GM19351 (cell line): Measurements from ENCODE around the gene GRIK2.
A peak's percentile ranks its signal among the peaks of the same experiment; 100 is the strongest.

ENCODE experiments used
- ATAC-seq: cut with Tn5 transposase; IDR thresholded peaks from one replicate; pipeline ENCODE4 v1.9.1; 2021; ENCODE audit warnings: mild to moderate bottlenecking, moderate library complexity; ENCODE audit not compliant: unreplicated experiment

Gene GRIK2

GRCh38 chr6:101770116-101770515 is 376.6 kb downstream of the GRIK2 start:
- ATAC-seq: no peak

DNA sequence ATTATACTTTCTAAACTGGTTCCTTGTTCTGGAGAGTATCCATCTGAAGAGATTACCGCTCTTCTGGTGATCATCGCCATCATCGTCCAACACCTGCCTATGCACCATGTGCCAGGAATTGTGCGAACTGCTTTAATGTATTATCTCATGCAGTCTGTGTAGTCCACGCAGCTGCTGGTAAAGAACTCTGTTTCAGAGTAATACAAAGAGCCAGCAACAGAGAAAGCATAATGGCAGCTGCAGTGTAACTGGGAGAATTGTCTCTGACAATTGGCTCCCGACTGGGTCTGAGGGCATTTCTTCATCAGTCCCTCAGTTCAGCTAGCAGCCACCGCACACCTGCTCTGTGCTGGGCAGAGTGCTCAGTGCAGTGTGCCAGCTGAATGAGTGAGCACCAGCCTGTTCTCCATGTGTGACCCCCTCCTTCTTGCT is 383.4 kb downstream of the GRIK2 start:
- no peak for ATAC-seq

DNA sequence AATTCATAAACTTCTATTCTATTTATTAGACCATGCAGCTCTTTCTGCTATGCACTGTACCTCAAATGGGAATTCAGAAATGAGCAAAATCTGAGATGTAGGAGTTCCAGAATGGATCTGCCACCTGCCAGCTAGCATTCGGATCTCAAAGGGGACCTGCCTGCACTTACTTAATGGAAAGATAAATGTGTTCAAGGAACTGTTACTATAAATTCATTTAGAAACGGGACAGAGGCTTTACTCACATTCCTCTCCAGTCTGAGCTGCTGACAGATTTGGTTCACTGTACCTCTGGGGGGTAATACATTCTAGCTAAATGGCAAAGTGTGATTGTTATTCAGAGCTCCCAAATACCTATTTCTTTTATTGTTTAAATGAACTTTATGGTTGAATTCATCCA is 384.1 kb downstream of the GRIK2 start:
- ATAC-seq: no peak

DNA sequence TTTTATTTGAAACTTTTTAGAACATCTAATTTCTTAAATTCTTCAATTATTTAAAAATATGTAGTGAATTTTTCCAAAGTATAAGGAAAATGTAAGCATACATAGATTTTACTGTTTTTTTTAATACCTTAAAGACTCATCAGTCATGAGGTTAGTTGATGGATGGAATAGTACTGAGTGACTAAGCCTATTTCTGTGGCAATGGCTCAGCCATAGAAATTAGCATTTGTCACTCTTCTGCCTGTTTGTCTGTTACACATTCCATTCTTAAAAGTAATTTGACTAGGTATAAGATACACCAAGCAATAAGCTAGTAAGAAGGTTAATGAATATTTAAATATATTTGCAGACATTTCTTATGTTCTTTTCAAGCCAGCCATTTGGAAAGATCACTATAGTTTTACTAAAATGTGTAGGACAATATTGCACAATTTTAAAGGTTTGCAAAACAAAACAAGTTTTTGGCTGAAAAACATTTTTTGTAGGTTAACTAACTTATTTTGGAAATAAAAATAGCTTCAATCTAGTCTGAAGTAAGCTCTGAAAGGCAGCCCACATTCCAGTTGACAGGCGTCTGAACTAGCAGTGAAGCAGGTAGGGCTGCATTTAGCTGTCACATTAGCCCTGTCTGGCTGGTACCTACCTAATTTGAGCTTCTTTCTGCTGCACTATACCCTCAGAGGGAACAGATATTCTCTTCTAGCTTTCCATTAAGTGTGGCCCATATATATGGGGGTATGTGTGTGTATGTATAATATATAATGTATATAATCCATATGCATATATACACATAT is 385.7 kb downstream of the GRIK2 start:
- no peak for ATAC-seq

DNA sequence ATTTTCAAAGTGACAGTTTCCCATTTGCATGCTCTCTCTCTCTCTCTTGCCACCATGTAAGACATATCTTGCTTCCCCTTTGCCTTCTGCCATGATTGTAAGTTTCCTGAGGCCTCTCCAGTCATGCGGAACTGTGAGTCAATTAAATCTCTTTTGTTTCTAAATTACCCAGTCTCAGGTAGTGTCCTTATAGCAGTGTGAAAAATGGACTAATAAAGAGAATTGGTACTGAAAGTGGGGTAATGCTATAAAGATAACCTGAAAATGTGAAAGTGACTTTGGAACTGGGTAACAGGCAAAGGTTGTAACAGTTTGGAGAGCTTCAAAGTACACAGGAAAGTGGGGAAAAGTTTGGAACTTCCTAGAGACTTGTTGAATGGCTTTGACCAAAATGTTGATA is 389.8 kb downstream of the GRIK2 start:
- peak; percentile 49 for ATAC-seq

DNA sequence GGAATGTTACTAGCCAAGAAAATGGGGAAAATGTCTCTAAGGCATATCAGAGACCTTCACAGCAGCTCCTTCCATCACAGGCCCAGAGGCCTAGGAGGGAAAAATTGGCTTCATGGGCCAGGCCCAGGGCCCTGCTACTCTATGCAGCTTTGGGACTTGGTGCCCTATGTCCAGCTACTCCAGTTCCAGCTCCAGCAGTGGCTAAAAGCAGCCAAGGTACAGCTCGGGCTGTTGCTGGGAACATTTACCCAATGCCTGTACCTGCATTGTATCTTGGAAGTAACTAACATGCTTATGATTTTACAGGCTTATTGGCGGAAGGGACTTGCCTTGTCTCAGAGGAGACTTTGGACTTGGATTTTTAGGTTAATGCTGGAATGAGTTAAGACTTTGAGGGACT is 390.6 kb downstream of the GRIK2 start:
- ATAC-seq: no peak

DNA sequence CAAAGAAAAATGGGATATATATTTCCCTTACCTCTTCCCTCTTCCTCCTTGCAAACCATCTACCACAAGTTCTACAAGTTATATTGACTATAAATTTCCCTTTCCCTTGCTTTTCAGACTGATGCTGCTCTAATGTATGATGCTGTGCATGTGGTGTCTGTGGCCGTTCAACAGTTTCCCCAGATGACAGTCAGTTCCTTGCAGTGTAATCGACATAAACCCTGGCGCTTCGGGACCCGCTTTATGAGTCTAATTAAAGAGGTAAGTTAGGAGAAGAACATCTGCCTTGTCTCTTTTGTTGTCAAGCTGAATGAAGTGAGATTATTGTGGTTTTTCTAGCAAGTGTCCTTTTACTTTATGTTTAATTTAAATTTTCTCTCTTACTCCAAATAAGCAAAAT is 406.0 kb downstream of the GRIK2 start:
- ATAC-seq: no peak

DNA sequence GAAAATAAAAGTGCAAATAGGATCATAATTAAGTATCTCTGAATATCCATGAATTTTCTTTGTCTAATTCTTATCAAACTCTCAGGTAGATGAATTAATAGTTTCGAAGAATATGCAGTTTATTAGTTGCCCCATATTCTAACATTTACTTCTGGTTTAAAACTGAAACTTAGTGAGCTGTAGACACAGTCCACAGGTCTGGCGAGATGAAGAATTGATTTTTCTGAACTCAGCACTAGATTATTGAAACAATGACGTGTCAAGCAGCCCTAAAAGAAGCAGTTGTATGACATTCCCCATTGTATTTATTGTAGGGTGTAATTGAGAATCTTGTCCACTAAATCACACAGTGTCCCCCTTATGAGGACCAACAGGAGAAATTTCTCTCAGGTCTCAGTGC is 407.1 kb downstream of the GRIK2 start:
- ATAC-seq: no peak

DNA sequence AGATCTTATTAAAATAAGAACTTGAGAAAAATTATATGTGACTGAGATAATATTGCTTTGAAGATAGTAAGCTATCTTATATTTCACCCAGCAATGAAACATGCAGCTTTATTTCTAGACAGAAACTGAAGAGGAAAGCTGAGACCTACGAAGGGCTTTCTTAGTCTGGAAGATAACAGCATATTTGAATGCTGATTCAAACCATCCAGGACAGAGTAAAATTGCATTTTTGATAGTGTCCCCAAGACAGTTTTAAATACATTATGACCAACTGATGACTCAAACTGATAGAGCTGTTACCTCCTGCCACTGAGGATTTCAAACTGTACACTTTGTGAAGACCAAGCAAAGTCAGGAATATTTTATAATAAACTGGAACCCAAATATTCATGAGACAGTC is 409.6 kb downstream of the GRIK2 start:
- no peak for ATAC-seq

GRCh38 chr6:101806241-101806640 is 412.7 kb downstream of the GRIK2 start:
- no peak for ATAC-seq

DNA sequence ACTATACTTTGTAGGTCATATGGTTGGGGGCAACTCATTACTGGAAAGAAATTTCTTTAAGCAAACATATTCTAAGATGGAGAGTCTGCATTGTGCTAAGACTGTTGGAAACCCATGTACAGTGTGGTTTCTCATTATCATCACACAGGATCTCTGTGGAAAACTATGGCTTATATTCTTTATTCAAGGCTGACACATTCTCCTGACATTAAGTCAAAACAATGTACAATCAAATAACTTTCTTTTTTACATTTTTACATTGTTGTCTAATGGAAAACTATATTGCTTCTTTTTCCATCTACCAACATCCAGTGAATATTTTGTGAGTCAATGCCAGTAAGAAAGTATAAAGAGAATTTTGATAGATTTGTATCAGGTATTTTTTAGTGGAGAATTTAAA is 417.6 kb downstream of the GRIK2 start:
- no peak for ATAC-seq

- no peak for ATAC-seq
Observed at GRCh38 chr6:101816716-101817115, 423.2 kb downstream of the GRIK2 start.

DNA sequence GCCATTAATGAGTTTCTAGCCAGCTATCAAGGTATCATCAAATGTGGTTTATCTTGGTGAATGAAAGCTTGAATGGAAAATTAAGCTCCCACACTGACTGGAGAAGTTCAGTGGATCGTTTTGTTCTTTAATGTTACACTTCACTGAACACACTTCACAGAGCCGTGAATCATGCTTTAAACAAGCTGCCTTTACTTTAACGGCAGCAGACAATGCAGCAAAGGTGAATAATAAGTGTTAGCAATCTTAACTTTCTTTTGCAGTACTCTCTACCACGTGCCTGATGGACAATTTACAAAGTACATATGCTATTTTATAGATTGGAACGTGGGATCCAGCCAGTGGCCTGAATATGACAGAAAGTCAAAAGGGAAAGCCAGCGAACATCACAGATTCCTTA is 424.5 kb downstream of the GRIK2 start:
- ATAC-seq: no peak

DNA sequence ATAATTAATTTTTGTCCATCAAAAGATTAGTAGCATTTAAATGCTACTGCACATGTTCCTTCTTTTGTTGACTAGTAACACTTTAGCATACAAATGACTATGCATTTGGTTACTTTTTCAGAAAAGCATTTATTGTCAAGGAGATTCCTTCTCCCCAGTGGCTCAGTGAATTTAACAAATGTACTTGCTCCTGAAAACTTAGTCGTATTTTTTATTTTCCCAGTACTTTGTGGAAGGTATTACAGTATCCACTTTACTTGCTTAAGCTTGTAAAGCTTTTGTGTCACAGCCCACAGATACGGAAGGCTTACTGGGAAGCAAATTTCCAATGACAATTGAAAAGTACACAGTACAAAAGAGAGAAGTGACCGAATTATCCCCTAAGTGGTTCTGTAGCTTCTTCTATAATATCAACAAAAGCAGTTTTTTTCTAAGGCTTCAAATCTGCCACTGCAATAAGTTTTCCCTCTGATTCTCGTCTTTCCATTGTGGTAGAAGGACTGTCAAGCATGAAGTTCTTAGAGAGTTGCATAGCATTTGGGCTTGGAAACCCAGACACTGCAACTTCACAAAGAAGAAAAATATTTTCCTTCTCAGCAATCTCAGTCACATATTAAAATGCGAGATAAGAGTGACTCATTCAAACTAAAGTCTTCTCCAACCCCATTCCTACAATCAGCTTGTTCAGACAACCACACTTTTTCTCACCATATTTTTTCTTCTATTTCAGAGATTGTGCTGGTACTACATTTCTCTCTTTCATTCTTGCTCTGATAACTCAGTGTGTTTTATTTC is 431.2 kb downstream of the GRIK2 start:
- ATAC-seq: no peak

DNA sequence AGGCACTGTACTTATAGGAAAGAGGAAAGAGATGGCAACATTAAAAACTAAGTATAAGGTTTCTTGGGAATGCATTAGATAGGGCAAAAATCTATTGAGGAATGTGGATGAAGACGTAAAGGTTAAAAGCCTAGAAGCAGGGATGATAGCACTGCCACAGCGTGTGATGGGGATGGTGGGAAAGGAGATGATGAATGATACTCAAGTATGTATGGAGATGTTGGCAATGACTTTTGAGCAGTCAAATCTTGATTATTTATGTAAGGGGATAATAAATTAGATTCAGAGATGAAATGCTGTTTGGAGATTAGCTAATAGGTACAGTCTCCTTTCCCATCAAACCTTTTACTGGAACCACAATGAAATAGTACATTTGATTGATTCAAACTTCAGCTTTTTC is 432.8 kb downstream of the GRIK2 start:
- no peak for ATAC-seq

DNA sequence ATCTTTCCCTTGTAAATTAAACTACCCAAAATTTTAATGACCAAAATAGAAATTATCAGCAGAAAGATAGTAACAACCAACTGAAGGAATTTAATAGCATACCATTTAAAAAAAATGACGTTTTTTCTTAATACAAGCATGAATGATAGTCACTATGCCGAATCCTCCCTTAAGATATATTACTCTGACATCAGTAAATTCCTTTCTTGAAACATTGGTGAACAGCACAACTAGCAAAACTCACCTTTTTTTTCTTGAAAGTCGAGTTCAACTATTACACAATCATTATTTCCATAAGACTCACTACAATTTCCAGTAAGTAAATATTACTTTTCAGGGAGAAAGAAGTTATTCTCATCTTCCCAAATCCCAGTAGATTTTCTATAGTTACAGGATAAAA is 433.2 kb downstream of the GRIK2 start:
- no peak for ATAC-seq

- ATAC-seq: no peak
Observed at GRCh38 chr6:101830501-101831031, 437.1 kb downstream of the GRIK2 start.

GRCh38 chr6:101832371-101832770 is 438.9 kb downstream of the GRIK2 start:
- no peak for ATAC-seq

DNA sequence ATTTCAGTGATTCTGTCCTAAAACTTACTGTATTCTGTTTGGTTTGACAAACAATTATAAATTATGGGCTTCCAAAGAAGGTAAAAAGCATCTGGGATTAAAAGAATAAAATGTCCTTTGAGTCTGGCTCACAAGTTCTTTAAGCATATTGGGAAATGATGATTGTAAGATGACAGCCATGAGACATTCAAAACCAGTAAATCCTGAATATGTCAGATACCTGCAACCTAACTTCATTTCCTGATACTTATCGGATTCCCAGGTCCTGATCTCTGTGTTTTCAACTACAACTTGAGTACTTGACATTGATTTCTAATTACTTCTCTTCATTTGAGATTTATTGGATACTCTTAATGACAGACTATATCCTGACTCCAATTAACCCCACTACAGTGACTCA is 446.6 kb downstream of the GRIK2 start:
- ATAC-seq: no peak

DNA sequence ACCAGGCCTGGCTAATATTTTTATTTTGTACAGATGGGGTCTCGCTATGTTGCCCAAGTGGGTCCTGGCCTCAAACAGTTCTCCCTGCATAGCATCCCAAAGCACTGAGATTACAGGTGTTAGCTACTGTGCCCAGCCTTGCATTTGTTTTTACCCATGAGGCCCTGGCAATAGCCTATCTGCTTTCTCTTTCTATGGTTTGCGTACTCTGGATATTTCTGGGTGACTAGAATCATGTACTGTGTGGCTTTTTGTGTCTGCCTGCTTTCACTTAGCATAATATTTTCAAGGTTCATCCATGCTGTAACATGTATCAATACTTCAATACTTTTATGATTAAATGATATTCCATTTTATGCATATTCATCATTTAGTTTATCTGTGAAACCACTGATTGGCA is 451.7 kb downstream of the GRIK2 start:
- ATAC-seq: peak; percentile 66

DNA sequence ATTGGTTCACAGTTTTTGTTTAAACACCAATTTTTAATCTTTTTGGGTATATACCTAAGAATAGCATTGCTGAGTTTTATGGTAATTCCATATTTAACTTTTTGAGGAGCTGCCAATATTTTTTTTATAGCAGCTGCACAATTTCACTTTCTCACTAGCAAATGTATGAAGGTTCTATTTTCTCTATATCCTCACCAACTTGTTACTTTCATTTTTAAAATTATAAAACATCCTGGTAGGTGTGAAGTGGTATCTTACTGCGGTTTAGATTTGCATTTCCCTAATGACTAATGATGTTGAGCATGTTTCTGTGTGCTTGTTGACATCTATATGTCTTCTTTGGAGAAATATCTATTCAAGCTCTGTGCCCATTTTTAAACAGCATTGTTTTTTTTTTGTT is 452.1 kb downstream of the GRIK2 start:
- ATAC-seq: peak; percentile 95

GRCh38 chr6:101847690-101848089 is 454.2 kb downstream of the GRIK2 start:
- no peak for ATAC-seq
